ENCODE measurements around the gene HK1. TPM values are rescaled to one million over a fixed set of nuclear protein-coding genes. Genes with fewer than 3 reads are reported as not detected.
A peak's percentile ranks its signal among the peaks of the same experiment; 100 is the strongest.
"Not testable (repeated sequence)": the region's sequence is repeated elsewhere in the genome, so short reads cannot be mapped to it uniquely, and the experiment has no call there.

HK1 gene
- polyA plus RNA-seq, 1 donor from 2014 or later: 88.6 TPM

DNA sequence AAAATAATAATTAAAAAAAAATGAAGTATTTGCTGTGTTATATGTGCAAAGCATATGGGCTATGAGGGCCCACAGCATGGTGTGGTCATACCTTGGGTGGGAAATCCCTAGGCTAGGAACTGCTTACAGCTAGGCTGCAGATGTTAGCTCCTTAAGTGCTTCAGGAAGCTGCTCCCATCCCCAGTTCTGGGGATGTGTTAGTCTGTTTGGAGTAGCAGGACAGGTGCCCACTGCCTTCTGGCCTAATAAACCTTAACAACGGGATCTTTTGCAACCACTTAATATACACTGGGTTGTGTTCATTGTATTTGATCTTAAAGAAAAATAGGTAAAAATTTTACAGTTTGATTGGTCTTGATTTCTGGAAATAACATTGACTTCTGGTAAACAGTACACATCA is 46.3 kb downstream of the HK1 start:
- Mint-ChIP-seq H3K4me3 (peak overlapping the region in 1 of 4 donors; percentile 72), H3K36me3 (no peaks in the 10 kb centered on the region), H3K27ac (peak overlapping the region in 1 of 3 donors; percentile 18)

DNA sequence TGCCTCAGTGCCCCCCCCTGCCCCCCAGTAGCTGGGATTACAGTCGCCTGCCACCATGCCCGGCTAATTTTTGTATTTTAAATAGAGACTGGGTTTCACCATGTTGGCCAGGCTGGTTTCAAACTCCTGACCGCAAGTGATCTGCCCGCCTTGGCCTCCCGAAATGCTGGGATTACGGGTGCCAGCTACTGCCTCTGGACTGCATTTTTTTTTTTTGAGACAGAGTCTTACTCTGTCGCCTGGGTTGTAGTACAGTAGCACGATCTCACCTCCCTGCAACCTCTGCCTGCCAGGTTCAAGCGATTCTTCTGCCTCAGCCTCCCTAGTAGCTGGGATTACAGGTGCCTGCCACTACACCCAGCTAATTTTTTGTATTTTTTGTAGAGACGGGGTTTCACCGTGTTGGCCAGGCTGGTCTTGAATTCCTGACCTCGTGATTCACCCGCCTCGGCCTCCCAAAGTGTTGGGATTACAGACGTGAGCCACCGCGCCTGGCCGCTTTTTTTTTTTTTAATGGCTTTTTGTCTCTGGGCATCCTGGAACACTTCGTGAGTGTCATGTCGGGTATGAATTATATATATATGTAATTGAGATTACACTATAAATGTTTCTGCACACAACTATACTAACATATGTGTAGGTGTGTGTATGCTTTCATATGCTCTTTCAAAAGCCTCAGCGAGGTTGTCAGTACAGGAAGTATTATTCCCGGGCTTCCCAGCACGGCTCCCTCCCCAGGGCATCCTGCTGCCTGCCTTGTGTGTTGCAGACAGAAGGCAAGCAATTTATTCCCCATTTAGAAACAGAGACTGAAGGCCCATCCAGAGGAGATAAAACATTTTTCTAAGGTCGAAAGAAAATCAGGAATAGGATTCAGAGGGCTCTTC is 47.6 kb downstream of the HK1 start:
- H3K27ac Mint-ChIP-seq, H3K36me3 Mint-ChIP-seq, H3K9me3 Mint-ChIP-seq, H3K27me3 Mint-ChIP-seq: not testable (repeated sequence)
- Mint-ChIP-seq H3K4me1 (peaks cover 44 to 48% (median 47%) of the 10 kb centered on the region in 3 donors), H3K4me3 (peak overlapping the region in 2 of 4 donors; percentile 9 to 27)

More for the DNA sequence above, 46.3 kb downstream of the HK1 start:
- peaks cover 45 to 57% (median 46%) of the 10 kb centered on the region in 3 donors for H3K4me1 Mint-ChIP-seq
- no peaks in the 10 kb centered on the region for H3K27me3 Mint-ChIP-seq
- H3K9me3 Mint-ChIP-seq: no peaks in the 10 kb centered on the region

DNA sequence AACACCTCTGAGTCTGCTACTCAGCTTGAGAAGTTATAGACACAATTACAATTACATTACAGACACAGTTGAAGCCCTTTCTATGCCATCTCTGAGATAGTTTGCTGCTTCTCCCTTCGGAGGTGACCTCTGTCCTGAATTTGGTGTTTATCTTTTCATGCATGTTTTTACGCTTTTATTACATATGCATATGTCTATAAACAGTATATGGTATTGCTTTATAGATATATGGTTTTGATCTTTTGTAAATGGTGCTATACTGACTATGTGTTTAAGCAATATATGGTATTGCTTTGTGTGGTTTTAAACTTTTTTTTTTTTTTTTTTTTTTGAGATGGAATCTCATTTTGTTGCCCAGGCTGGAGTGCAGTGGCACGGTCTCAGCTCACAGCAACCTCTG is 48.4 kb downstream of the HK1 start:
- no peak overlapping the region for H3K4me3 Mint-ChIP-seq
- H3K27me3 Mint-ChIP-seq: no peaks in the 10 kb centered on the region
- H3K9me3 Mint-ChIP-seq: no peaks in the 10 kb centered on the region
- peaks cover 37 to 46% (median 43%) of the 10 kb centered on the region in 3 donors for H3K4me1 Mint-ChIP-seq
- H3K36me3 Mint-ChIP-seq: no peaks in the 10 kb centered on the region
- H3K27ac Mint-ChIP-seq: peak overlapping the region in 1 of 3 donors; percentile 97

DNA sequence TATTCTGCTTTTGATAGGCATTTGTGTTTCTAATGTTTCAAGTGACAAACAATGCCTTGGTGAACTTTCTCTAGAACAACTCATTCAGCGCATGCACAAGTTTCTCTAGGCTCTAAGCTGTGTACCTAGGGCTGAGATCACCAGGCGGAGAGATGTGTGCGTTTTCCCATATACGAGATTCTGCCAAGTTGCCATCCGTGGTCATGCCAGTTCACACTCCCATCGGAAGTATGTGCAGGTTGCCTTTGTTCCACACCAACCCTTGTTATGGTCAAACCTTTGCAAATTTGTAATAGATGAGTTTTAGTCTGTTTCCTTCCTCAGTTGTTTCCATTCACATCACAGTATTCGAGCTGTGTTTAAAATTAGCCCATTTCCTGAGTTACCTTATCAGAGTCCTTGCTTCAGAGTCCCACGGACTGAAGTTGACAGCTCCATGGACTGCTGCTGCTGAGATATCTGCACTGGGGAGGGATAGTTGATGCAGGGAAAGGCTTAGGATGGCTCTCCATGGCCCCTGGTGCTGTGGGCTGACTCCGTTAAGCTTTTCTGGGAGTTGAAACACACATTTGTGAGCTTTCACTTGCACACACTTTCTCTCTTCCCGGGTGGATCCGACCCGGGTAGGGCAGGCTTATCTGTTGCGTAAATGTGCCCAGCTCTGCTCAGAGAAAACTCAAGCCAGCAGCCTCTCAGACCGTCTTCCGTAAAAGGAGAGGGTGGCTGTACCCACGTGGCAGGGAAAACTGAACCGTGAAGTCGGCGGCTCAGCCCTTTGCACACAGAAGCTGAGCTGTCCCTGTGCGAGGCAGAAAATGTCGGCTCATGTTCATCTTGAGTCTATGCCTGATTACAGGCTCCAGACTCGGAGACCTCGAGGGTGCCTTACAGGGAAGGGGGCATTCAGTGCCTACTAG is 49.4 kb downstream of the HK1 start:
- Mint-ChIP-seq H3K9me3 (no peaks in the 10 kb centered on the region), H3K36me3 (no peaks in the 10 kb centered on the region), H3K27ac (peak overlapping the region; percentile 79 to 97 (median 87)), H3K4me1 (peaks cover 33 to 47% (median 43%) of the 10 kb centered on the region in 3 donors), H3K27me3 (no peaks in the 10 kb centered on the region), H3K4me3 (peak overlapping the region; percentile 73 to 92 (median 84))

- no peaks in the 10 kb centered on the region for H3K27me3 Mint-ChIP-seq
- H3K27ac Mint-ChIP-seq: peak overlapping the region; percentile 79 to 97 (median 93)
- H3K9me3 Mint-ChIP-seq: no peaks in the 10 kb centered on the region
Measured at GRCh38 chr10:69328380-69328735, 50.1 kb downstream of the HK1 start.

DNA sequence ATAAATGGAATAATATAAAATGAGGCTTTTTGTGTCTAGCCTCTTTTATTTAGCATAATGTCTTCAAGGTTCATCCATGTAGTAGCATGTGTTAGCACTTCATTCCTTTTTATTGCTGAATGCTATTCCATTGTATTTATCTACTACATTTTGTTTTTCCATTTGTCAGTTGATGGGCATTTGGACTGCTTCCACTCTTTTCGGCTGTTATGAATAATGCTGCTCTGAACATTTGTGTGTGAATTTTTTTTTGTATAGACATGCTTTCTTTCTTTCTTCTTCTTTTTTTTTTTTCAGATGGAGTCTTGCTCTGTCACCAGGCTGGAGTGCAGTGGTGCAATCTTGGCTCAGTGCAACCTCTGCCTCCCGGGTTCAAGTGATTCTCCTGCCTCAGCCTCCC is 50.6 kb downstream of the HK1 start:
- peak overlapping the region in 3 of 4 donors; percentile 25 to 92 (median 77) for H3K4me3 Mint-ChIP-seq
- not testable (repeated sequence) for H3K9me3 Mint-ChIP-seq, H3K36me3 Mint-ChIP-seq, H3K27me3 Mint-ChIP-seq
- peaks cover 37 to 45% (median 40%) of the 10 kb centered on the region in 3 donors for H3K4me1 Mint-ChIP-seq
- H3K27ac Mint-ChIP-seq: peak overlapping the region; percentile 79 to 97 (median 93)

More at GRCh38 chr10:69328380-69328735, 50.1 kb downstream of the HK1 start:
- Mint-ChIP-seq H3K4me3 (peak overlapping the region; percentile 73 to 92 (median 84)), H3K4me1 (peaks cover 33 to 49% (median 43%) of the 10 kb centered on the region in 3 donors), H3K36me3 (no peaks in the 10 kb centered on the region)

- peak overlapping the region in 1 of 3 donors; percentile 35 for H3K27ac Mint-ChIP-seq
- H3K9me3 Mint-ChIP-seq: no peaks in the 10 kb centered on the region
- H3K4me3 Mint-ChIP-seq: peak overlapping the region in 1 of 4 donors; percentile 37
- H3K36me3 Mint-ChIP-seq: no peaks in the 10 kb centered on the region
- no peaks in the 10 kb centered on the region for H3K27me3 Mint-ChIP-seq
- H3K4me1 Mint-ChIP-seq: peaks cover 38 to 40% (median 39%) of the 10 kb centered on the region in 3 donors
Measured at GRCh38 chr10:69329721-69330178, 51.5 kb downstream of the HK1 start.

DNA sequence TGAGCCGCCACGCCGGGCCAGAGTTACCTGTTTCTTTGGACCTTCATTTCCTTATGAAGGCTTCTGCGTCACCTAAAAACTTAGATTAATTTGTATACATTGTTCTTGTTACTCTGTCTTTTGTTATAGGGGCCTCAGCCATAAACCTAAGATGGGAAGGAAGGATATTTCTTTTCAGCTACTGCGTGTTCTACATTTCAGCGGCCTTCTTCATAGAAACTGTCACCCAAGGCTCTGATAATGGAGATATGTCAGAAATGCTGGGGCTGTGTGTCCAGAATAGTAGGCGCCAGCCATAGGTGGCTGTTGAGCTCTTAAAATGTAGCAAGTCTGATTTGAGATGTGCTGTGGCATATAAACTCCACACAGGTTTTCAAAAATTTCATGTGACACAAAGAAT is 52.9 kb downstream of the HK1 start:
- Mint-ChIP-seq H3K9me3 (no peaks in the 10 kb centered on the region), H3K36me3 (no peaks in the 10 kb centered on the region), H3K4me3 (no peak overlapping the region), H3K27ac (no peak overlapping the region), H3K4me1 (peaks cover 42 to 50% (median 50%) of the 10 kb centered on the region in 3 donors), H3K27me3 (no peaks in the 10 kb centered on the region)

GRCh38 chr10:69332278-69333010 is 54.1 kb downstream of the HK1 start:
- no peaks in the 10 kb centered on the region for H3K9me3 Mint-ChIP-seq
- H3K4me1 Mint-ChIP-seq: peaks cover 40 to 50% (median 49%) of the 10 kb centered on the region in 3 donors
- no peaks in the 10 kb centered on the region for H3K27me3 Mint-ChIP-seq
- H3K4me3 Mint-ChIP-seq: peak overlapping the region in 1 of 4 donors; percentile 74
- H3K36me3 Mint-ChIP-seq: no peaks in the 10 kb centered on the region
- no peak overlapping the region for H3K27ac Mint-ChIP-seq

GRCh38 chr10:69333205-69333604 is 54.9 kb downstream of the HK1 start:
- Mint-ChIP-seq H3K27me3 (no peaks in the 10 kb centered on the region), H3K27ac (peak overlapping the region in 1 of 3 donors; percentile 73), H3K9me3 (no peaks in the 10 kb centered on the region), H3K4me3 (no peak overlapping the region), H3K36me3 (no peaks in the 10 kb centered on the region), H3K4me1 (peaks cover 37 to 46% (median 43%) of the 10 kb centered on the region in 3 donors)

- Mint-ChIP-seq H3K4me3 (peak overlapping the region in 1 of 4 donors; percentile 89), H3K4me1 (peaks cover 36 to 44% (median 37%) of the 10 kb centered on the region in 3 donors), H3K27ac (peak overlapping the region in 2 of 3 donors; percentile 73 to 95)
- not testable (repeated sequence) for H3K36me3 Mint-ChIP-seq, H3K9me3 Mint-ChIP-seq, H3K27me3 Mint-ChIP-seq
Measured at GRCh38 chr10:69333865-69334301, 55.6 kb downstream of the HK1 start.

DNA sequence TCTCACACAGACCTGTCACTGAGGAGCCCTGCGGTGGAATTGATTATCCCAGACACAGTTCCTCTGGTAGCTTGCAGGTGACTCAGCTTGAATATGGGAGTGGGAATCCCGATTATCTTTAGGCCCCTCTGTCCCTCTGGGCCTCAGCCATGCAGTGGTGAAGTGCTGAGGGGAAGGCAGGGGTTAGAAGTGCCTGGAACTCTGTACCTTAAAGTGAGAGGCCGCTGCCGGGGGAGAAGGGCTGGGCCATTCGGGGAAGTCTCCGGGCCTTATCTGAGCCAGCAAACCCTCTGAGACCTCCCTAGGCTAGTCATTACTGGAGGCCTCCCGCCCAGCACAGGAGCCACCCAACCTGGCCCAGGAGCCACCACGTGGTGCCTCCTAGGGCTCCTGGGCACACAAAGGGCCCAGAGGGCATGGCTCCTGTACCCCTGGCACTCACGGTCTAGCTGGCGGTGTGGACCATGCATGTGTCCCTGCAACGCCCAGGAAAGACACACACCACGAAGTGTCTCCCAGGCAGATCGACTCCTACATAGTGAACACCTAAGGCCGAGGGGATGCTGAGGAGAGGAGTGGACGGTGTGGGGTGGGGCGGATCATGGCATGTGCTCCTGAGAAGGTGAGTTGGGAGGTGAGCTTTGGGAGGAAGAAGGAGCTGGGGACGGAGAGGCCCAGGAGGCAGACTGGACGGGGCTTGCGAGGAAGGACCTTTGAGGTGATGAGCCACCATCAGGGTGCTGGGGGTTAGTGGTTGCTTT is 56.2 kb downstream of the HK1 start:
- H3K9me3 Mint-ChIP-seq: no peaks in the 10 kb centered on the region
- H3K27me3 Mint-ChIP-seq: no peaks in the 10 kb centered on the region
- H3K36me3 Mint-ChIP-seq: peaks cover 5% of the 10 kb centered on the region
- peaks cover 36 to 44% (median 39%) of the 10 kb centered on the region in 3 donors for H3K4me1 Mint-ChIP-seq
- H3K27ac Mint-ChIP-seq: peak overlapping the region in 2 of 3 donors; percentile 10 to 95
- H3K4me3 Mint-ChIP-seq: peak overlapping the region in 3 of 4 donors; percentile 39 to 89 (median 88)

- Mint-ChIP-seq H3K9me3 (no peaks in the 10 kb centered on the region), H3K27me3 (no peaks in the 10 kb centered on the region), H3K36me3 (peaks cover 7% of the 10 kb centered on the region), H3K4me3 (peak overlapping the region in 3 of 4 donors; percentile 39 to 89 (median 88)), H3K4me1 (peaks cover 39 to 45% (median 44%) of the 10 kb centered on the region in 3 donors), H3K27ac (peak overlapping the region in 2 of 3 donors; percentile 81 to 95)
Measured at GRCh38 chr10:69335063-69335587, 56.8 kb downstream of the HK1 start.
